SH-SY5Y (cell line): Measurements from ENCODE around the gene ZRSR2.

Experiments used
- GATA2 ChIP-seq: IDR thresholded peaks from 2 replicates; pipeline ENCODE4 v1.6.1; 2011; ENCODE audit warnings: mild to moderate bottlenecking, low read depth, low read length
- GATA3 ChIP-seq: IDR thresholded peaks from 2 replicates; pipeline ENCODE4 v1.6.1; 2011; ENCODE audit warnings: low read depth, mild to moderate bottlenecking, low read length, moderate library complexity

GRCh38 chrX:15856222-15856587, 65.9 kb downstream of the ZRSR2 start:
- TF ChIP-seq GATA3: no peak
- TF ChIP-seq GATA2: no peak
